K562 (cell line): ENCODE results near the gene RFX7. TPM values are rescaled to one million over a fixed set of nuclear protein-coding genes. Genes with fewer than 3 reads are reported as not detected.

Source experiments
- ATAC-seq: fragments of 200-7000 bp; cut with Tn5 transposase; 3 replicates; pipeline ENCODE4 v1.9.1; 2020; ENCODE audit warnings: moderate library complexity
- BruUV-seq: library from RNA; stranded (reverse); fragments of 400-500 nt; replicated peaks from 2 replicates; lab custom pipeline; 2021; lab: Mats Ljungman, UMichigan
- CTCF ChIA-PET: fragments of 300-600 bp; formaldehyde crosslinking; extraction: SDS; loops from one replicate; lab custom pipeline; 2021; ENCODE audit warnings: low intra/inter-chr PET ratio; lab: Yijun Ruan, JAX
- POLR2A ChIA-PET: fragments of 300-600, 350-650 bp; sonication (Branson Sonifier 250); formaldehyde crosslinking; extraction: SDS; loops from one replicate; lab custom pipeline; 2021; ENCODE audit warnings: antibody characterized with exemption, inconsistent platforms; lab: Yijun Ruan, JAX
- DNase-seq, 4 experiments: peaks; one replicate each; pipeline versions ENCODE4 v3.0.0 to v3.0.0-alpha.2; 2011 to 2018; ENCODE audit warnings: low spot score in 3 of 4, mixed read lengths in 3 of 4; ENCODE audit errors: extremely low read depth in 1 of 4
- FAIRE-seq: peaks from 2 replicates; lab custom pipeline; 2011; peaks lifted over from hg19 to GRCh38; lab: Jason Lieb, UNC
- H2AFZ ChIP-seq: 2 replicates; pipeline ENCODE4 v1.6.0; 2011; ENCODE audit warnings: low read depth, low read length, control low read depth, inconsistent platforms
- H3K27ac ChIP-seq: fragments of 200-600 bp; 3 replicates; pipeline ENCODE4 v1.8.0; 2011; ENCODE audit warnings: low read depth, mild to moderate bottlenecking, control low read depth, inconsistent platforms, low read length, moderate library complexity, mixed read lengths; ENCODE audit errors: extremely low read depth
- H3K27me3 ChIP-seq, 2 experiments: fragments of 300-600 bp in 1 of 2; 2 replicates in 1 of 2; 3 replicates in 1 of 2; pipeline versions ENCODE4 v1.6.0 to v1.8.0; 2011; ENCODE audit warnings: inconsistent platforms in 2 of 2, low read length in 2 of 2, mild to moderate bottlenecking in 1 of 2, mixed read lengths in 1 of 2, moderate library complexity in 1 of 2; ENCODE audit not compliant: control insufficient read depth in 2 of 2, insufficient read depth in 2 of 2
- H3K36me3 ChIP-seq: fragments of 300-600 bp; 3 replicates; pipeline ENCODE4 v1.8.0; 2011; ENCODE audit warnings: mild to moderate bottlenecking, low read length, inconsistent platforms; ENCODE audit not compliant: control insufficient read depth, insufficient read depth
- H3K4me1 ChIP-seq, 2 experiments: fragments of 200-600 bp in 1 of 2; replicated peaks in 1 of 2; 2 replicates in 1 of 2; 3 replicates in 1 of 2; pipeline versions ENCODE4 v1.5.1 to v1.8.0; 2011; ENCODE audit warnings: inconsistent platforms in 2 of 2, low read length in 2 of 2, mild to moderate bottlenecking in 1 of 2, mixed read lengths in 1 of 2, moderate library complexity in 1 of 2; ENCODE audit not compliant: control insufficient read depth in 2 of 2, insufficient read depth in 2 of 2
- H3K4me2 ChIP-seq: 2 replicates; pipeline ENCODE4 v1.6.1; 2011; ENCODE audit warnings: low read length, control low read depth, inconsistent platforms, mixed read lengths; ENCODE audit not compliant: insufficient read depth
- H3K4me3 ChIP-seq: fragments of 200-600 bp; sonication (generic), shearing (Covaris generic); 2 replicates; pipeline ENCODE4 v1.5.1; 2016; ENCODE audit warnings: control low read depth, inconsistent platforms
- H3K79me2 ChIP-seq: fragments of 200-600 bp; 3 replicates; pipeline ENCODE4 v1.8.0; 2011; ENCODE audit warnings: low read length, inconsistent platforms; ENCODE audit not compliant: control insufficient read depth, insufficient read depth
- H3K9ac ChIP-seq, 2 experiments: 2 replicates each; pipeline versions ENCODE4 v1.6.0 to v1.6.1; 2011; ENCODE audit warnings: low read depth in 2 of 2, low read length in 2 of 2, control low read depth in 1 of 2, inconsistent platforms in 1 of 2, mild to moderate bottlenecking in 1 of 2, mixed read lengths in 1 of 2; ENCODE audit not compliant: insufficient read depth in 1 of 2
- H3K9me1 ChIP-seq: one replicate; pipeline ENCODE4 v1.6.0; 2011; ENCODE audit warnings: inconsistent platforms, mild to moderate bottlenecking, low read length, moderate library complexity; ENCODE audit not compliant: control insufficient read depth, insufficient read depth
- H3K9me3 ChIP-seq: replicated peaks from 2 replicates; pipeline ENCODE4 v1.5.1; 2011; ENCODE audit warnings: low read depth, low read length, inconsistent platforms; ENCODE audit not compliant: control insufficient read depth, insufficient read depth
- H4K20me1 ChIP-seq: replicated peaks from 2 replicates; pipeline ENCODE4 v1.6.1; 2011; ENCODE audit warnings: low read length, inconsistent platforms, mixed read lengths; ENCODE audit not compliant: control insufficient read depth, insufficient read depth
- RBM25 ChIP-seq: fragments of 200-400 bp; formaldehyde crosslinking; IDR thresholded peaks from 2 replicates; pipeline ENCODE4 v1.6.1; 2018; ENCODE audit warnings: low read length, low read depth, moderate library complexity; ENCODE audit not compliant: severe bottlenecking
- RHOXF2B ChIP-seq: fragments of 250-450 bp; sonication (Bioruptor Pico); conservative IDR thresholded peaks from 2 replicates; pipeline ENCODE4 v1.5.1; 2021
- SRSF1 ChIP-seq: fragments of 200-400 bp; formaldehyde crosslinking; IDR thresholded peaks from 2 replicates; pipeline ENCODE4 v1.6.1; 2017; ENCODE audit warnings: mild to moderate bottlenecking, low read depth, low read length, moderate library complexity
- ZNF124 ChIP-seq: sonication (generic); formaldehyde crosslinking; IDR thresholded peaks from 2 replicates; pipeline ENCODE4 v1.8.1; 2022; ENCODE audit warnings: missing genetic modification reagents
- ZNF146 ChIP-seq: IDR thresholded peaks from one replicate; pipeline ENCODE4 v1.6.1; 2018; ENCODE audit warnings: missing compliant biosample characterization; ENCODE audit not compliant: unreplicated experiment
- WGBS: fragments of 100-300 bp; shearing (Covaris generic); methylation state at CpG from one replicate; pipeline ENCODE4 v1.1.6; 2016; ENCODE audit warnings: low coverage, mixed read lengths; ENCODE audit not compliant: insufficient coverage; ENCODE audit errors: missing lambda C conversion rate; 5-methylcytosine and 5-hydroxymethylcytosine counted together
- in situ Hi-C: fragments of 300-500 bp; cut with MboI; formaldehyde crosslinking; loops from 4 replicates; pipeline ENCODE4 v1.15.0; 2018; ENCODE audit warnings: inconsistent platforms, mixed read lengths
- intact Hi-C: fragments of 100-400 bp; cut with micrococcal nuclease; formaldehyde crosslinking; loops from 2 replicates; pipeline ENCODE4 v1.14.2; 2022
- polyA plus RNA-seq, 8 experiments: library from polyadenylated mRNA; depleted of rRNA in 4 of 8; stranded (reverse) in 5 of 8; unstranded in 3 of 8; fragments of >200 nt; fragmentation: Nextera tagmentation in 2 of 8; fragmentation: Illumina TruSeq in 1 of 8; extraction: Ambion mirVana in 2 of 8; extraction: Trizol in 1 of 8; gene quantifications; 2 replicates each; pipeline versions ENCODE4 v1.2.1 to v1.2.3, GENCODE V29; 2011 to 2014; ENCODE audit warnings: inconsistent platforms in 1 of 8, missing spikeins in 1 of 8
- total RNA-seq, 7 experiments: library from RNA; depleted of rRNA in 6 of 7; stranded (reverse); fragments of >200 nt in 6 of 7; fragmentation: Illumina TruSeq in 2 of 7; extraction: Trizol in 2 of 7; gene quantifications; 2 replicates each; pipeline versions ENCODE4 v1.2.1 to v1.2.3, GENCODE V29; 2011 to 2021; ENCODE audit warnings: low replicate concordance in 1 of 7
- TF ChIP-seq, protein P1 (sequence below): fragments of 450-650 bp; IDR thresholded peaks from 2 replicates; pipeline ENCODE4 v1.7.0; 2016; ENCODE audit warnings: borderline replicate concordance

RFX7 gene
- total and polyA plus RNA-seq, 9 of the 15 experiments (the other 6 are each of a cell fraction or from before 2014, with no cell fraction given): 2.4 to 17.9 (median 6.3) TPM

DNA sequence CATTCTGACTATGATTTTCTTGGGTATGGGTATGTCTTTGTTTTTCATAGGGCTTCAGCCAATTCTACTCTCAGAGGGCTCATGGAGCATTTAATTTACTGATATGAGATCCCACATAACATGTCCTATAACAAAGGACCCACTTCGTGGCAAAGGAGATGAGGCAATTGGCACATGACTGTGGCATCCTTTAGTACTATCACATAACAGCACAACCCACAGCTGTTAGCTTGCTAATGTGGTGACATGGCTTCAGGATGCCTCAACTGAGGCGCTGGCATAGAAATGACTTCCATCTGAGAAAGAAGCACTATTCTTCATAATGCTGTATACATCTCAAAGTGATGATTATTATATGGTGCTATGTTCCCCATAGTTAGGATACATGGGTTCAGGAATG lies 48.1 kb upstream of the RFX7 start:
- Histone ChIP-seq H3K79me2 (no peaks in the 10 kb centered on the region), H3K27ac (no peak overlapping the region), H3K9me3 (no peaks in the 10 kb centered on the region), H3K36me3 (no peaks in the 10 kb centered on the region), H3K4me2 (no peak overlapping the region), H3K9ac (no peak overlapping the region), H4K20me1 (no peaks in the 10 kb centered on the region), H3K9me1 (no peaks in the 10 kb centered on the region), H3K4me1 (peaks cover 0 to 5% of the 10 kb centered on the region in 2 experiments; a peak in 2 of 5 replicates), H3K4me3 (no peak overlapping the region), H3K27me3 (no peaks in the 10 kb centered on the region), H2AFZ (no peak overlapping the region)
- ATAC-seq (no peak), FAIRE-seq (no peak), DNase-seq (no peak)
- WGBS: 12% methylated on average over 2 of the region's 2 CpGs
- in situ Hi-C loops: no loop called here
- no peak for TF ChIP-seq SRSF1
- no peak for TF ChIP-seq RHOXF2B
- TF ChIP-seq ZNF146: no peak
- TF ChIP-seq, protein P1, sequence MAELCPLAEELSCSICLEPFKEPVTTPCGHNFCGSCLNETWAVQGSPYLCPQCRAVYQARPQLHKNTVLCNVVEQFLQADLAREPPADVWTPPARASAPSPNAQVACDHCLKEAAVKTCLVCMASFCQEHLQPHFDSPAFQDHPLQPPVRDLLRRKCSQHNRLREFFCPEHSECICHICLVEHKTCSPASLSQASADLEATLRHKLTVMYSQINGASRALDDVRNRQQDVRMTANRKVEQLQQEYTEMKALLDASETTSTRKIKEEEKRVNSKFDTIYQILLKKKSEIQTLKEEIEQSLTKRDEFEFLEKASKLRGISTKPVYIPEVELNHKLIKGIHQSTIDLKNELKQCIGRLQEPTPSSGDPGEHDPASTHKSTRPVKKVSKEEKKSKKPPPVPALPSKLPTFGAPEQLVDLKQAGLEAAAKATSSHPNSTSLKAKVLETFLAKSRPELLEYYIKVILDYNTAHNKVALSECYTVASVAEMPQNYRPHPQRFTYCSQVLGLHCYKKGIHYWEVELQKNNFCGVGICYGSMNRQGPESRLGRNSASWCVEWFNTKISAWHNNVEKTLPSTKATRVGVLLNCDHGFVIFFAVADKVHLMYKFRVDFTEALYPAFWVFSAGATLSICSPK: no peak
- no peak for TF ChIP-seq ZNF124
- TF ChIP-seq RBM25: no peak
- CTCF ChIA-PET: interaction anchor here (0.5 kb wide), 1 partner anchor 57 kb away, joined by 3 read pairs; no protein-coding TSS in a partner anchor
- POLR2A ChIA-PET: no interaction called here
- intact Hi-C loops: no loop called here
- no TSS peak for BruUV-seq
